GM19395 (cell line): ENCODE measurements around the gene TGOLN2.

Experiments used
- ATAC-seq: cut with Tn5 transposase; IDR thresholded peaks from one replicate; pipeline ENCODE4 v1.9.1; 2021; ENCODE audit warnings: mild to moderate bottlenecking, moderate library complexity; ENCODE audit not compliant: unreplicated experiment

Gene TGOLN2

DNA sequence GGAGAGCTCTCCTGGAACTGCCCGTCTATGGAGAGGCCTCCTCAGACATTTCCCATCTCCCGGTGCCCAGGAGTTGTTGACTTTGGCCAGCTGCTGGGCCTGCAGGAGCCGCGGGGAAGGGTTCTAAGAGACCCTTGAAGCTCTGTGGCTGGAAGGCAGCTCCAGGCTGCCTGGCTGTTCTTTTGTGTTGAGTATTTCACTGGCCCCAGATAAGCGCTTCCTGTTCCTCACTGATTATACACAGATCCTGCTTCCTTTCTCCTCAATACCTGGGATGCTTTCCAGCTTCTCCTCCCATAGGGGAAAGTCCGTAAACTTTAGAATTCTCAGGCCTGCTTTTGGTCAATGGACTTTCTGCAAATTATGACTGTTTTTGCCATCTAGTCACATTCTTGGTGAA is 57.8 kb downstream of the TGOLN2 start:
- no peak for ATAC-seq
